ENCODE results near the gene SPATC1L. TPM values are rescaled to one million over a fixed set of nuclear protein-coding genes. Genes with fewer than 3 reads are reported as not detected.

Gene SPATC1L
- polyA plus RNA-seq, 3 donors, result 3.3 to 6.7 (median 5.8) TPM

- H3K79me2 ChIP-seq (ENCODE audit: insufficient read depth, low read length), result no peaks in the 10 kb centered on the region
- no peak overlapping the region for H3K4me3 Mint-ChIP-seq
- H3K9me3 Mint-ChIP-seq, result peaks cover 2 to 19% (median 10%) of the 10 kb centered on the region in 7 donors
- no peaks in the 10 kb centered on the region for H3K36me3 ChIP-seq (replicated peaks in 1 of 2; ENCODE audit: control insufficient read depth in 1 of 2, insufficient read depth in 2 of 2, low read length in 2 of 2)
- H4K20me1 ChIP-seq (ENCODE audit: insufficient read depth, low read length), result no peaks in the 10 kb centered on the region
- no peak overlapping the region for H2AFZ ChIP-seq (ENCODE audit: insufficient read depth, low read depth, low read length, poor library complexity, severe bottlenecking)
- H3K9ac ChIP-seq (ENCODE audit: insufficient read depth, low read length, poor library complexity, severe bottlenecking), result no peak overlapping the region
- no peaks in the 10 kb centered on the region for H3K9me3 ChIP-seq (replicated peaks in 1 of 2; ENCODE audit: control insufficient read depth in 1 of 2, insufficient read depth in 1 of 2, low read length in 2 of 2)
- no peaks in the 10 kb centered on the region for H3K27me3 ChIP-seq (ENCODE audit: control insufficient read depth in 2 of 2, insufficient read depth in 2 of 2, low read length in 2 of 2)
- H3K36me3 Mint-ChIP-seq, result no peaks in the 10 kb centered on the region
- peaks cover 0 to 4% (median 2%) of the 10 kb centered on the region in 3 donors for H3K27me3 Mint-ChIP-seq (ENCODE audit: low read depth in 3 of 3)
- H3K4me2 ChIP-seq (replicated peaks; ENCODE audit: extremely low read depth, low read length, poor library complexity, severe bottlenecking), result no peak overlapping the region
- peaks cover 4 to 5% of the 10 kb centered on the region in 2 donors for H3K4me1 ChIP-seq (ENCODE audit: control insufficient read depth in 1 of 2, insufficient read depth in 2 of 2, low read length in 2 of 2)
- intact Hi-C loops (cut with micrococcal nuclease), result loop anchor here in 1 of 2 donors (5.0 to 10.0 kb wide), 2 partner anchors 47 to 145 kb away; partner anchors contain the start of genes C21orf58, LSS and PCNT
- no peak overlapping the region for H3K27ac ChIP-seq (ENCODE audit: low read depth in 1 of 2, low read length in 2 of 2)
- TF ChIP-seq CTCF (IDR thresholded peaks at IDR 0.05), result no peak
- H3K27ac Mint-ChIP-seq, result peak overlapping the region in 1 of 7 donors; percentile 26
- no peak overlapping the region for H3K4me3 ChIP-seq (replicated peaks in 1 of 3; ENCODE audit: low read depth in 2 of 3, low read length in 3 of 3)
- no peak for DNase-seq
- 74% methylated on average over 19 of the region's 24 CpGs for WGBS (ENCODE audit: insufficient coverage)
- H3K4me1 Mint-ChIP-seq, result peaks cover 8% of the 10 kb centered on the region
Observed at GRCh38 chr21:46180079-46180722, 4.1 kb downstream of the SPATC1L start.

DNA sequence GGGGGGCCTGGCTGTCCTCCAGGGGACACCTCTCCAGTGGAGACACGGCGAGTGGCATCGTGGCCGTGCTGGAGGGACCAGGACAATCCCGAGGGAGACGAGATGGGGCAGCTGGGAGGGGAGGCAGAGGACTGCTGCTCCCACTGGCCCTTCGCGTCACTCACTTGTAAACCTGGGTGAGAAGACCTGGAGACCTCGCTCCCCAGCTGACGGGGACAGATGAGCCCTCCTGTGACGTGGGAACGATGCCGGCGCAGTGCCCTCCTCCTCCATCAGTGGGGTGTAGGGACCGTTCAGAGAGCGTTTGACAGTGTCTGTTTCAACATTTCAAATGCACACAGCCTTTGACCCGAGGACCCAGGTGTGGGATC lies 4.6 kb downstream of the SPATC1L start:
- H3K27ac Mint-ChIP-seq, result no peak overlapping the region
- H3K9me3 Mint-ChIP-seq, result peaks cover 7 to 20% (median 14%) of the 10 kb centered on the region in 7 donors
- intact Hi-C loops (cut with micrococcal nuclease), result loop anchor here in 1 of 2 donors (5.0 to 10.0 kb wide), 2 partner anchors 48 to 145 kb away; partner anchors contain the start of genes C21orf58, LSS and PCNT
- 95% methylated on average over 15 of the region's 17 CpGs for WGBS (ENCODE audit: insufficient coverage)
- Histone ChIP-seq H3K4me3 (replicated peaks in 1 of 3; ENCODE audit: low read depth in 2 of 3, low read length in 3 of 3) (no peak overlapping the region), H3K4me2 (replicated peaks; ENCODE audit: extremely low read depth, low read length, poor library complexity, severe bottlenecking) (no peak overlapping the region), H3K4me1 (ENCODE audit: control insufficient read depth in 1 of 2, insufficient read depth in 2 of 2, low read length in 2 of 2) (peaks cover 4 to 5% of the 10 kb centered on the region in 2 donors), H3K27me3 (ENCODE audit: control insufficient read depth in 2 of 2, insufficient read depth in 2 of 2, low read length in 2 of 2) (no peaks in the 10 kb centered on the region), H2AFZ (ENCODE audit: insufficient read depth, low read depth, low read length, poor library complexity, severe bottlenecking) (no peak overlapping the region), H3K36me3 (replicated peaks in 1 of 2; ENCODE audit: control insufficient read depth in 1 of 2, insufficient read depth in 2 of 2, low read length in 2 of 2) (no peaks in the 10 kb centered on the region), H3K79me2 (ENCODE audit: insufficient read depth, low read length) (no peaks in the 10 kb centered on the region), H3K9me3 (replicated peaks in 1 of 2; ENCODE audit: control insufficient read depth in 1 of 2, insufficient read depth in 1 of 2, low read length in 2 of 2) (peaks cover 0 to 3% of the 10 kb centered on the region in 2 donors), H4K20me1 (ENCODE audit: insufficient read depth, low read length) (no peaks in the 10 kb centered on the region), H3K27ac (ENCODE audit: low read depth in 1 of 2, low read length in 2 of 2) (no peak overlapping the region), H3K9ac (ENCODE audit: insufficient read depth, low read length, poor library complexity, severe bottlenecking) (no peak overlapping the region)
- no peak for TF ChIP-seq CTCF (IDR thresholded peaks at IDR 0.05)
- no peaks in the 10 kb centered on the region for H3K36me3 Mint-ChIP-seq
- no peak overlapping the region for H3K4me3 Mint-ChIP-seq
- H3K27me3 Mint-ChIP-seq (ENCODE audit: low read depth in 3 of 3), result peaks cover 1 to 6% (median 2%) of the 10 kb centered on the region in 3 donors
- DNase-seq, result no peak
- peaks cover 8% of the 10 kb centered on the region for H3K4me1 Mint-ChIP-seq

All from CD14-positive monocyte (primary cell).